Camera-type eye (tissue), 1 donor: ENCODE data around the gene MBD4. TPM values are rescaled to one million over a fixed set of nuclear protein-coding genes. Genes with fewer than 3 reads are reported as not detected.

Experiments used
- total RNA-seq: library from RNA; depleted of rRNA; stranded (reverse); fragments of >200 nt; gene quantifications from one replicate; pipeline ENCODE4 v1.2.3, GENCODE V29; 2014

Gene MBD4
- total RNA-seq = 30.8 TPM

GRCh38 chr3:129439817-129440617 lies at the start of gene MBD4, which contains the start of gene IFT122:
Gene MBD4 (minus strand): TSS chr3:129439948. CDS start chr3:129439833, 115 bp downstream.
Gene IFT122 (plus strand): TSS chr3:129440224. CDS start chr3:129440331, 107 bp downstream.

GRCh38 chr3:129428376-129429079 lies 11.2 kb downstream of the MBD4 start, which contains the start of gene EFCAB12:
Gene EFCAB12 (minus strand): TSS chr3:129428636. CDS start chr3:129428488, 148 bp downstream.

Other genes with a start within 250 kb of the MBD4 start
- gene COPG1, start 190.3 kb downstream of the MBD4 start, total RNA-seq = 122 TPM
- gene HMCES, start 161.1 kb downstream of the MBD4 start, total RNA-seq = 35.2 TPM
- gene EFCAB12, start 11.3 kb downstream of the MBD4 start, total RNA-seq = 0.44 TPM
- gene IFT122, start 276 bp upstream of the MBD4 start, total RNA-seq = 52.5 TPM
- 3.0 TPM for gene RHO, start 88.7 kb upstream of the MBD4 start, total RNA-seq
- gene H1-8, start 103.2 kb upstream of the MBD4 start, total RNA-seq = not detected
- 114 TPM for gene PLXND1, start 166.7 kb upstream of the MBD4 start, total RNA-seq